OCI-LY7 (cell line): Measurements from ENCODE around the gene LRRC74A.

ENCODE experiments used
- EZH2phosphoT487 ChIP-seq: fragments of 200-600 bp; sonication (generic); IDR thresholded peaks from 2 replicates; pipeline ENCODE4 v1.6.1; 2018; ENCODE audit warnings: low read depth, borderline replicate concordance, mild to moderate bottlenecking, mixed run types, antibody characterized with exemption, low read length, moderate library complexity, mixed read lengths
- TF ChIP-seq, protein P1 (sequence below): fragments of 200-600 bp; sonication (generic); conservative IDR thresholded peaks from 2 replicates; pipeline ENCODE4 v1.5.1; 2014; ENCODE audit warnings: mild to moderate bottlenecking, antibody characterized with exemption, low read length, moderate library complexity, mixed read lengths

- TF ChIP-seq, protein P1, sequence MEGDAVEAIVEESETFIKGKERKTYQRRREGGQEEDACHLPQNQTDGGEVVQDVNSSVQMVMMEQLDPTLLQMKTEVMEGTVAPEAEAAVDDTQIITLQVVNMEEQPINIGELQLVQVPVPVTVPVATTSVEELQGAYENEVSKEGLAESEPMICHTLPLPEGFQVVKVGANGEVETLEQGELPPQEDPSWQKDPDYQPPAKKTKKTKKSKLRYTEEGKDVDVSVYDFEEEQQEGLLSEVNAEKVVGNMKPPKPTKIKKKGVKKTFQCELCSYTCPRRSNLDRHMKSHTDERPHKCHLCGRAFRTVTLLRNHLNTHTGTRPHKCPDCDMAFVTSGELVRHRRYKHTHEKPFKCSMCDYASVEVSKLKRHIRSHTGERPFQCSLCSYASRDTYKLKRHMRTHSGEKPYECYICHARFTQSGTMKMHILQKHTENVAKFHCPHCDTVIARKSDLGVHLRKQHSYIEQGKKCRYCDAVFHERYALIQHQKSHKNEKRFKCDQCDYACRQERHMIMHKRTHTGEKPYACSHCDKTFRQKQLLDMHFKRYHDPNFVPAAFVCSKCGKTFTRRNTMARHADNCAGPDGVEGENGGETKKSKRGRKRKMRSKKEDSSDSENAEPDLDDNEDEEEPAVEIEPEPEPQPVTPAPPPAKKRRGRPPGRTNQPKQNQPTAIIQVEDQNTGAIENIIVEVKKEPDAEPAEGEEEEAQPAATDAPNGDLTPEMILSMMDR: no peak
- TF ChIP-seq EZH2phosphoT487: no peak
Observed at GRCh38 chr14:76867516-76868453, 41.6 kb downstream of the LRRC74A start.
